Stomach (tissue), 4 donors: ENCODE measurements around the gene MPPE1.

Experiments
- CTCF ChIP-seq, 7 experiments: fragments of 450-650 bp in 4 of 7; fragments of 200-600 bp in 3 of 7; sonication (generic) in 3 of 7; IDR thresholded peaks; one replicate each; pipeline ENCODE4 v1.5.1; 2016 to 2019; ENCODE audit warnings: antibody characterized with exemption in 7 of 7, control low read depth in 2 of 7, mild to moderate bottlenecking in 1 of 7
- POLR2A ChIP-seq, 4 donors: fragments of 450-650 bp; IDR thresholded peaks; one replicate each; pipeline ENCODE4 v1.6.1; 2016; ENCODE audit warnings: antibody characterized with exemption in 4 of 4, control low read depth in 2 of 4, mild to moderate bottlenecking in 1 of 4, moderate library complexity in 1 of 4
- POLR2AphosphoS5 ChIP-seq, 3 donors: sonication (generic); formaldehyde crosslinking; IDR thresholded peaks; one replicate each; pipeline ENCODE4 v1.6.1; 2016; ENCODE audit warnings: antibody characterized with exemption in 3 of 3

GRCh38 chr18:11953113-11953512, 45.0 kb upstream of the MPPE1 start:
- TF ChIP-seq CTCF (IDR thresholded peaks at IDR 0.05) (no peak), POLR2AphosphoS5 (IDR thresholded peaks at IDR 0.05) (no peak), POLR2A (IDR thresholded peaks at IDR 0.05) (no peak)
